Activated CD4-positive, alpha-beta T cell treated with anti-CD3 and anti-CD28 coated beads for 36 hours (primary cell): ENCODE data around the gene MTR. TPM values are rescaled to one million over a fixed set of nuclear protein-coding genes. Genes with fewer than 3 reads are reported as not detected.

Experiments used
- ATAC-seq: fragments of 200-7000 bp; cut with Tn5 transposase; one replicate; pipeline ENCODE4 v1.10.0; 2021; ENCODE audit warnings: mild to moderate bottlenecking, moderate library complexity
- CTCF ChIA-PET: fragments of 350-600 bp; sonication (Branson Sonifier 250); formaldehyde crosslinking; loops from one replicate; lab custom pipeline; 2021; ENCODE audit warnings: antibody characterized with exemption; lab: Charles Lee
- POLR2A ChIA-PET: fragments of 350-600 bp; sonication (Branson Sonifier 250); formaldehyde crosslinking; loops from one replicate; lab custom pipeline; 2021; ENCODE audit warnings: antibody characterized with exemption, inconsistent platforms; lab: Charles Lee
- DNase-seq: peaks from one replicate; pipeline ENCODE4 v3.0.0-alpha.2; 2020
- H3K27ac Mint-ChIP-seq: one replicate; pipeline ENCODE4 v1.8.0; 2021; ENCODE audit warnings: mixed read lengths
- H3K27me3 Mint-ChIP-seq: one replicate; pipeline ENCODE4 v1.8.0; 2021; ENCODE audit warnings: mixed read lengths
- H3K36me3 Mint-ChIP-seq: one replicate; pipeline ENCODE4 v1.8.0; 2021; ENCODE audit warnings: low read depth, mixed read lengths
- H3K4me1 Mint-ChIP-seq: one replicate; pipeline ENCODE4 v1.8.0; 2021; ENCODE audit warnings: mixed read lengths
- H3K4me3 Mint-ChIP-seq: one replicate; pipeline ENCODE4 v1.8.0; 2021; ENCODE audit warnings: mild to moderate bottlenecking, moderate library complexity, mixed read lengths
- H3K9me3 Mint-ChIP-seq: one replicate; pipeline ENCODE4 v1.8.0; 2021; ENCODE audit warnings: low read depth, mixed read lengths
- intact Hi-C, 2 experiments: fragments of 100-400 bp; cut with DNase I in 1 of 2; cut with micrococcal nuclease in 1 of 2; formaldehyde crosslinking; loops; one replicate each; pipeline versions ENCODE4 v1.14.2 to v1.15.1; 2022 to 2024; cut with DNase I, micrococcal nuclease
- total RNA-seq, 2 experiments: library from RNA; stranded (reverse); gene quantifications; one replicate each; pipeline ENCODE4 v1.2.3, GENCODE V29; 2021

Gene MTR
- 10 to 100 TPM; 57.3 to 64.8 TPM for total RNA-seq

DNA sequence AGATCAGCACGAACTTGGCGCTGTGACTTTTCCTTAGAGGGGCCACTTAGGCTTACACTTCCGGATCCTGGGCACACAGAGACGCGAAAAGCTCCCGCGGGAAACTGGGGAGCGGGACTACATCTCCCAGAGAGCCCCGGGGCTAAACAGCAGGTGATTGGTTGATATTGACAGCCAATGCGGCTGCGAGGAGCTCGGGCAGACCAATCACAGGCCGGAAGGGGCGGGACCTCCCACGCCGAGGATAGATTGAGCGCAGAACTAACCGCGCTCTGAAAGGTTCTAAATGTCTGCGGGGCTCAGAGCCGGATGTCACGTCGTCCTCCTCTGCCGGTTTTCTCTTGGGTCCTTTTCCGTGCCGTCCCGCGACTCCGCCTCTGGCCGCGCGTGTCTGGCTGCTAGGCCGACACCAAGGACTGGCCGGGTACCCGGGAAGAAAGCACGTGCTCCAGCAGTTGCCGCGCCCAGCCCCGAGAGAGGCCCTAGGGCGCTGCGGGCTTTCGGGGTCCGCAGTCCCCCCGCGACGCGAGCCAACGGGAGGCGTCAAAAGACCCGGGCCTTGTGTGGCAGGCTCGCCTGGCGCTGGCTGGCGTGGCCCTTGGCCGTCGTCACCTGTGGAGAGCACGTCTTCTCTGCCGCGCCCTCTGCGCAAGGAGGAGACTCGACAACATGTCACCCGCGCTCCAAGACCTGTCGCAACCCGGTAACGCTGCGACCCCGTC is at the start of gene MTR:
TSS of gene MTR (plus strand) at position 258 of the 722 bp plus-strand sequence. CDS start at position 670, 412 bp downstream.
- H3K27me3 Mint-ChIP-seq: peaks cover 2% of the 10 kb centered on the region

DNA sequence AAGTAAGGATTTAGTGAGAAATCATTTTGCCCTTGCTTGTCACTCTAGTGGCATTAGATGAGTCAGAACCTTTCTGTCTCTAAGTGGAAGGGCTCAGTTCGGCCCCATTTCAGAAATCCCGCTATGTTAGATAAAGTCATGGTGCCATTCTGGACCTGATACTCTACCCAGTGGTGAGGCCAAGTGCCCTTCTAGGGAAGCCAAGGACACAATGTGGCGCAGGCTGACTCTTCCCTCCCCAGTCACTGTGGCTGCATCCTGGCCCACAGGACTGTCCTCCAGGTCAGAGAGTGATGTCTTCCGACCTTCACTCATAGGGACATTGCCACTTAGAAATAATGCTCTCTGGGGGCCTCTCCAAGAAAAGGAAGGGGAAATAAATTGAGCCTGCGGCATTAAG is 48.3 kb upstream of the MTR start:
- Mint-ChIP-seq H3K27me3 (peaks cover 17% of the 10 kb centered on the region), H3K4me1 (no peaks in the 10 kb centered on the region), H3K36me3 (no peaks in the 10 kb centered on the region), H3K27ac (no peak overlapping the region), H3K4me3 (no peak overlapping the region), H3K9me3 (no peaks in the 10 kb centered on the region)
- POLR2A ChIA-PET: no interaction called here
- intact Hi-C loops: no loop called here
- ATAC-seq: no peak
- CTCF ChIA-PET: no interaction called here
- no peak for DNase-seq

More for the DNA sequence above, at the start of gene MTR:
- intact Hi-C loops: loop anchor here (1.0 to 10.0 kb wide), 9 partner anchors 109 to 1290 kb away; partner anchors contain the start of genes B3GALNT2 (in 2 of the 2), HEATR1 (in 2 of the 2), ACTN2 (in 1 of the 2) and ERO1B (in 1 of the 2)
- CTCF ChIA-PET: interaction anchor here (0.6 to 1.1 kb wide), 6 partner anchors 11 to 191 kb away, joined by 3 to 4 read pairs (median 3); partner anchors contain the start of gene HEATR1
- POLR2A ChIA-PET: interaction anchor here (0.6 to 0.9 kb wide), 2 partner anchors 190 to 295 kb away, joined by 11 read pairs; partner anchors contain the start of gene HEATR1
- Mint-ChIP-seq H3K4me3 (peak within 1 kb of the TSS; percentile 97), H3K4me1 (peaks cover 33% of the 10 kb centered on the region), H3K36me3 (peaks cover 14% of the 10 kb centered on the region), H3K27ac (peak within 1 kb of the TSS; percentile 100), H3K9me3 (no peaks in the 10 kb centered on the region)
- peak; percentile 98 for DNase-seq
- peak; percentile 95 for ATAC-seq

- Mint-ChIP-seq H3K36me3 (no peaks in the 10 kb centered on the region), H3K27me3 (peaks cover 17% of the 10 kb centered on the region), H3K9me3 (no peaks in the 10 kb centered on the region), H3K27ac (no peak overlapping the region), H3K4me1 (no peaks in the 10 kb centered on the region), H3K4me3 (no peak overlapping the region)
- POLR2A ChIA-PET: no interaction called here
- CTCF ChIA-PET: interaction anchor here (1.2 to 1.3 kb wide), 2 partner anchors 12 to 16 kb away, joined by 3 to 4 read pairs; no protein-coding TSS in a partner anchor
- no peak for DNase-seq
- intact Hi-C loops: no loop called here
- no peak for ATAC-seq
Measured at GRCh38 chr1:236747311-236747985, 47.6 kb upstream of the MTR start.

- intact Hi-C loops: no loop called here
- DNase-seq (no peak), ATAC-seq (no peak)
- Mint-ChIP-seq H3K27me3 (peaks cover 13% of the 10 kb centered on the region), H3K27ac (no peak overlapping the region), H3K36me3 (no peaks in the 10 kb centered on the region), H3K4me3 (no peak overlapping the region), H3K4me1 (no peaks in the 10 kb centered on the region), H3K9me3 (no peaks in the 10 kb centered on the region)
- CTCF ChIA-PET: interaction anchor here (1.2 to 1.3 kb wide), 2 partner anchors 11 to 16 kb away, joined by 3 to 4 read pairs; no protein-coding TSS in a partner anchor
- POLR2A ChIA-PET: no interaction called here
Measured at GRCh38 chr1:236748268-236748870, 46.7 kb upstream of the MTR start.

DNA sequence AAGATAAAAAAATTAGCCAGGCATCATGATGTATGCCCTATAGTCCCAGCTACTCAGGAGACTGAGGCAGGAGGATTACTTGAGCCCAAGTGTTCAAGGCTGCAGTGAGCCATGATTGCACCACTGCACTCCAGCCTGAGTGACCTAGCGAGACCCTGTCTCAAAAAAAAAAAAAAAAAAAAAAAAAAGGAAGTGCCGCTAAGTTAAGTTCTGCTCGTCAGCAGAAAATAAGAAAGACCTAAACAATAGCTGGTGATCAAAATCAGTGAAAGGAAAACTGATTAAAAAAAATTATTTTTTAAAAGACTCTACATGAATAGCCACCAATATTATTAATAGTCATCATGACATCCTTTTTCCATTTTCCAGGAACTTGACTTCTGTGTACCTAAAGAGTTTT is 44.2 kb upstream of the MTR start:
- Mint-ChIP-seq H3K27ac (no peak overlapping the region), H3K36me3 (no peaks in the 10 kb centered on the region), H3K9me3 (no peaks in the 10 kb centered on the region), H3K4me1 (no peaks in the 10 kb centered on the region), H3K4me3 (no peak overlapping the region), H3K27me3 (peaks cover 13% of the 10 kb centered on the region)
- intact Hi-C loops: loop anchor here in 1 of 2 experiments (5.0 kb wide), 1 partner anchor 231 kb away; no protein-coding TSS in a partner anchor
- ChIA-PET CTCF (interaction anchor here (1.2 kb wide), 1 partner anchor 9 kb away, joined by 4 read pairs; no protein-coding TSS in a partner anchor), POLR2A (no interaction called here)
- ATAC-seq: no peak
- DNase-seq: no peak

DNA sequence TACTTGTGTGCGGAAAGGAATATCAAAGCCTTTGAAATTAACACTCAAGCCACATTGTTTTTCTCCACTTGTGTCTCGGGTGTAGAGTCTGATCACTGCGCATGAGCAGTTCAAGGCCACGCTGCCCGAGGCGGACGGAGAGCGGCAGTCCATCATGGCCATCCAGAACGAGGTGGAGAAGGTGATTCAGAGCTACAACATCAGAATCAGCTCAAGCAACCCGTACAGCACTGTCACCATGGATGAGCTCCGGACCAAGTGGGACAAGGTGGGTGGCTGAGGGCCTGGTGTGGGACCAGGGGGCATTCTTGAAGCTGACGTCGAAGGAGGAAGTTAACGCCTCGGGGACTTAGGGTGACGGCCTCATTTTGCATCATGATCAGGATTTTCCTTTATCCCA is 43.7 kb upstream of the MTR start:
- intact Hi-C loops: loop anchor here in 1 of 2 experiments (5.0 kb wide), 1 partner anchor 231 kb away; no protein-coding TSS in a partner anchor
- H3K4me1 Mint-ChIP-seq: no peaks in the 10 kb centered on the region
- H3K36me3 Mint-ChIP-seq: no peaks in the 10 kb centered on the region
- no peak for ATAC-seq
- H3K27me3 Mint-ChIP-seq: peaks cover 13% of the 10 kb centered on the region
- no peaks in the 10 kb centered on the region for H3K9me3 Mint-ChIP-seq
- POLR2A ChIA-PET: no interaction called here
- no peak overlapping the region for H3K4me3 Mint-ChIP-seq
- no peak overlapping the region for H3K27ac Mint-ChIP-seq
- DNase-seq: no peak
- CTCF ChIA-PET: interaction anchor here (1.2 kb wide), 1 partner anchor 8 kb away, joined by 4 read pairs; no protein-coding TSS in a partner anchor

- no peak overlapping the region for H3K4me3 Mint-ChIP-seq
- POLR2A ChIA-PET: no interaction called here
- no peak for ATAC-seq
- CTCF ChIA-PET: interaction anchor here (0.7 kb wide), 1 partner anchor 8 kb away, joined by 3 read pairs; no protein-coding TSS in a partner anchor
- no peak overlapping the region for H3K27ac Mint-ChIP-seq
- no peaks in the 10 kb centered on the region for H3K4me1 Mint-ChIP-seq
- intact Hi-C loops: loop anchor here in 1 of 2 experiments (5.0 kb wide), 1 partner anchor 230 kb away; no protein-coding TSS in a partner anchor
- H3K27me3 Mint-ChIP-seq: peaks cover 13% of the 10 kb centered on the region
- DNase-seq: no peak
- no peaks in the 10 kb centered on the region for H3K9me3 Mint-ChIP-seq
- H3K36me3 Mint-ChIP-seq: no peaks in the 10 kb centered on the region
Measured at GRCh38 chr1:236751935-236752334, 43.2 kb upstream of the MTR start.

GRCh38 chr1:236753516-236753915 is 41.6 kb upstream of the MTR start:
- Mint-ChIP-seq H3K27ac (no peak overlapping the region), H3K4me1 (no peaks in the 10 kb centered on the region), H3K4me3 (no peak overlapping the region), H3K27me3 (peaks cover 9% of the 10 kb centered on the region), H3K9me3 (no peaks in the 10 kb centered on the region), H3K36me3 (no peaks in the 10 kb centered on the region)
- intact Hi-C loops: loop anchor here in 1 of 2 experiments (5.0 kb wide), 1 partner anchor 229 kb away; no protein-coding TSS in a partner anchor
- no peak for ATAC-seq
- ChIA-PET CTCF (interaction anchor here (0.6 kb wide), 1 partner anchor 810 kb away, joined by 4 read pairs; no protein-coding TSS in a partner anchor), POLR2A (interaction anchor here (0.7 kb wide), 1 partner anchor 225 kb away, joined by 3 read pairs; no protein-coding TSS in a partner anchor)
- DNase-seq: peak; percentile 11

GRCh38 chr1:236753964-236754363 is 41.1 kb upstream of the MTR start:
- DNase-seq: no peak
- CTCF ChIA-PET: no interaction called here
- H3K4me3 Mint-ChIP-seq: no peak overlapping the region
- H3K4me1 Mint-ChIP-seq: no peaks in the 10 kb centered on the region
- no peak for ATAC-seq
- intact Hi-C loops: loop anchor here in 1 of 2 experiments (5.0 kb wide), 1 partner anchor 228 kb away; no protein-coding TSS in a partner anchor
- peaks cover 9% of the 10 kb centered on the region for H3K27me3 Mint-ChIP-seq
- H3K9me3 Mint-ChIP-seq: no peaks in the 10 kb centered on the region
- no peaks in the 10 kb centered on the region for H3K36me3 Mint-ChIP-seq
- POLR2A ChIA-PET: interaction anchor here (0.7 kb wide), 1 partner anchor 225 kb away, joined by 3 read pairs; no protein-coding TSS in a partner anchor
- H3K27ac Mint-ChIP-seq: no peak overlapping the region

- Mint-ChIP-seq H3K36me3 (no peaks in the 10 kb centered on the region), H3K27ac (no peak overlapping the region), H3K9me3 (no peaks in the 10 kb centered on the region), H3K27me3 (peaks cover 9% of the 10 kb centered on the region), H3K4me1 (no peaks in the 10 kb centered on the region), H3K4me3 (no peak overlapping the region)
- no peak for ATAC-seq
- ChIA-PET CTCF (interaction anchor here (1.1 kb wide), 1 partner anchor 46 kb away, joined by 4 read pairs; no protein-coding TSS in a partner anchor), POLR2A (no interaction called here)
- no peak for DNase-seq
- intact Hi-C loops: loop anchor here in 1 of 2 experiments (5.0 kb wide), 1 partner anchor 228 kb away; no protein-coding TSS in a partner anchor
Measured at GRCh38 chr1:236754525-236755210, 40.4 kb upstream of the MTR start.
